CD4-positive, alpha-beta T cell treated with Interleukin-15 for 4 hours (primary cell): Measurements from ENCODE around the gene LHFPL3.
"Not testable (repeated sequence)": the region's sequence is repeated elsewhere in the genome, so short reads cannot be mapped to it uniquely, and the experiment has no call there.

Experiments
- DNase-seq: peaks from one replicate; pipeline ENCODE4 v3.0.0-alpha.2; 2020; ENCODE audit warnings: low spot score

The LHFPL3 gene

GRCh38 chr7:104898434-104898833 is 570.0 kb downstream of the LHFPL3 start:
- no peak for DNase-seq

DNA sequence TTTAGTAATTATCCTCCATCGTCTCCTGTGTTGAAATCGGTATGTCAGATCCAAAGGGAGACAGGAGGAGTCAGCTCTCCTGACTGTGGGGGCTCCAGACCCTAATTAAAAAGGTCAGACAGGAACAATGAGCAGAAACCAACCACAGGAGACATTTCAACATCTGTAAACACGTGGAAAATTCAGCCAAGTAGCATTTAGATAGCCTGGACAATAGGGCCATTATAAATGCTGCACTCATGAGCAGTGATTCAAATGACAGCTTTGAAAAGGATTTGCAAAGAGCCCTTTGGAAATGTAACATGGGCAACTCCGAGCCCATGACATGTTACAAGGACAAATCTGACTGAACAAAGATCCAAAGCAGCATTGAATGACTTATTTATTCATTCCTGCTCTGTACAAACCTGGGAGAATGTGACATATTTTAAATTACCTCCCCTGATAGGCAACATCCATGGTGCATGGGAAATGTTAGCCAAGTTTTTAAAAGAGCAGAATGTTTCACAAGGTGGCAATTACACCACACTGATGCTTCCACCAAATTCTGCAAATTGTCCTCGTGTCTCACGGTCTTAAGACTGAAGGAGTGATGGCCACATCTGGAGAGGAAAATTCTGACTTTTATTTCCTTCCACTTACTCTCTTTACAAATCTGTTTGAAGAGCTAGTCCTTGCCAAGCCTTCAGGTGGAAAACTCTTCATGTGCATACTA is 572.3 kb downstream of the LHFPL3 start:
- DNase-seq, result no peak

GRCh38 chr7:104901240-104901619 is 572.8 kb downstream of the LHFPL3 start:
- DNase-seq, result no peak

DNA sequence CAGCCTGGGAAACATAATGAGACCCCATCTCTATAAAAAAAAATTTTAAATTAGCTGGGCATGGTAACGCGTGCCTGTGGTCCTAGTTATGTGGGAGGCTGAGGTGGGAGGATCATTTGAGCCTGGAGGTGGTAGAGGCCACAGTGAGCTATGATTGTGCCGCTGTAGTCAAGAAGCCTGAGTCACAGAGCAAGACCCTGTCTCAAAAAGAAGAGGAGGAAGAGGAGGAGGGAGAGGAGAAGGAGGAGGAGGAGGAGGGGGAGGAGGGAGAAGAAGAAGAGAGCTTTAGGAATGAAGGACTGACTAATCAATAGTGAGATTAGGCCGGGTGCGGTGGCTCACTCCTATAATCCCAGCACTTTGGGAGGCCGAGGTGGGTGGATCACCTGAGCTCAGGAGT is 573.8 kb downstream of the LHFPL3 start:
- DNase-seq, result no peak

GRCh38 chr7:104903044-104903443 is 574.6 kb downstream of the LHFPL3 start:
- DNase-seq, result no peak

GRCh38 chr7:104903846-104904245 is 575.4 kb downstream of the LHFPL3 start:
- DNase-seq, result no peak

- DNase-seq, result no peak
Observed at GRCh38 chr7:104906032-104906431, 577.6 kb downstream of the LHFPL3 start.

- DNase-seq, result no peak
Observed at GRCh38 chr7:104906556-104906955, 578.2 kb downstream of the LHFPL3 start.

DNA sequence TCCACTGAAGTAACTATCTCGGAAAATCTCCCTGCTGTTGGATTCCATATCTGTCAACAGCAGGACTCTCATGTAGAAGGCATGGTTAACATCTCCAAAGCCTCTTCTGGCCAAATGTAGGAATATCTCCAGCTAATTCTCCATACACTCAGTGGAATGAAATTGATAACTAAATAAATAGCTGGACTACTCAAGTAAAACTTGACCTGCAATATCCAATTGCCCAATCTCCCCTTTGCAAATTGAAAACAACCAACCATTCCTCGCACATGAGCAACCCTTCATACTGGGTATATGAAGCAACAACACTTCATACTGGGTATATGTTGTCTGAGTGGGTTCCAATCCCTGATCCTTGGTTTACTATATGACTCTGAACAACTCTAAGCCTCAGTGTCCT is 580.2 kb downstream of the LHFPL3 start:
- no peak for DNase-seq

- no peak for DNase-seq
Observed at GRCh38 chr7:104909096-104909495, 580.7 kb downstream of the LHFPL3 start.

DNA sequence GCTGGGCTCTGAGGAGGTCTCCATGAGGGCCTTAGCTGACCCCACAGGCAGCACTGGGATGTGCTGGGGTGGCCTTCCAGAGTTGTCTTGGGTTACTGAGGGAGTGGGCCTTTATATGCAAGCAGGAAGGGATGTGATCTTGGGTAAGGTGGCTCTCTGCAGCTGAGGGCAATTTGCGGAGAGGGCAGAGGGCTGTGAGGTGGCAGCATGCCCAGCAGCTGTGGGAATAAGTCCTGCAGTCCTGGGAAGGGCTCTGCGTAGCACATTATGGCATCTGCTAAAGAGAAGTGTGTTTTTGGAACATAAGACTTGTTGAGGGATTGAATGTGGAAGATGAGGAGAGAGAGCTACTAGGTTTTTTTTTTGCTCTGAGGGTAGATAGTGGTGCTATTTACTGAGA is 586.0 kb downstream of the LHFPL3 start:
- DNase-seq, result no peak

DNA sequence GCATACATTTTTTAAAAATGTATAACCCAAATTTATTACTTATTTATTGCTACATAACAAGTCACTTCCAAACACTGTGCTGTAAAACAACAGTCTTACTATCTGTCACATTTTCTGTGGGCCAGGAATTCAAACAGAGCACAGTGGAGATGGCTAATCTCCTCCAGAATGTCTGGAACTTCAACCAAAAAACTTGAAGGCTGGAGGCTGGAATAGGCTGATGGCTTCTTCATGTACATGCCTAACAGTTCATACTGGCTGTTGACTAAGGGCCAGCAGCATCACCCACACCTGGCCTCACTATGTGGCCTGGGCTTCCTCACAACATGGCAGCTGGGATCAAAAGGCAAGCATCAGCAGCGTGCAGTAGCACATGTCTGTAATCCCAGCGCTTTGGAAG is 593.2 kb downstream of the LHFPL3 start:
- DNase-seq, result no peak

DNA sequence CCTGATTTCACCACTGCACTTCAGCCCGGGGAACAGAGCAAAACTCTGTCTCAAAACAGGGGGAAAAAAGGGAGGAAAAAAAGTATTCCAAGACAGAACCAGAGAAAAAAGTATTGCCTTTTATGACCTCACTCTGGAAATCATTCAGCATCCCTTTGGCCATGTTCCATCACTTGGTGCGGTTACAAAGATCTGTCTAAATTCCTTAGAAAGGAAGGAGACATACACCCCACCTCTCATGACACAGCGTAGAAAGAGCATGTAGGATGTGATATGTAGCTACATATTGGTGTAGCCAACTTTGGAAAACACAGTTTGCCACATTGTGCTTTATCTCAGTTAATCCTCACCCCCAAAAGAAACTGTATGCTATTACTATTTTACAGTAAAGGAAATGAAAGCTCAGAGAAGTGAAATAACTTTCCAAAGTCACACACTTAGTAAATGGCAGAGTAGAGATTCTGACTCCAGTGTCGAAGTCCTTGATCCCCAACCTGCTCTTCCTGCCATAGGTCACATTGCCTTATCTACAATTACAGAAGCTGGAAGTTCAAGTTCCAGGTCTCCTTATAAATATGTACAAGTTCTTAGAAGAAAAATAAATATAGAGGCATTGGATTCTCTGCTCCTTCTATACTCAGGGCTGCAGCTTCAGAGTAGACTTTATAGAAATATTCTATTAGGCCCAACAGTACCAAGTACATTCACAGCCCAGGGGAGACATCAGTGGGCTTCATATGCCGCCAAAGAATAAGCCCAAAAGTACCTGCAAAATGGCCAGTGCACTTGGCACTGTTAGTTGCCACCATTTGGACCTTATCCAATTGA is 594.0 kb downstream of the LHFPL3 start:
- no peak for DNase-seq

DNA sequence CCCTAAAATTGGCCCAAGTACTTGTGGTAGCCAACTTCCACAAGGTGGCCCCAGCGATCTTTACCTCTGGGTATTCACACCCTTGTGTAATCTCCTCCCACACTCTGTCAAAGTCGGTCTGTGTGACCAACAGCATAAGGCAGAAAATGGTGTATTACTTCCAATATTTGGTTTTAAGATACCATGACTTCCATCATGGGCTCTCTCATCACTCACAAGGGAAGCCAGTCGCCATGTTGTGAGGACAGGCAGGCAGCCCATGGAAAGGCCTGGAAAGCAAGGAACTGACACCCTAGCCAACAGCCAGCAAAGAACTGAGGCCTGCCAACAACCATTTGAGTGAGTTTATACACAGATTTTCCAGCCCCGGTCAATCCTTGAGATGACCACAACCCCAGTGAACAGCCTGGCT is 594.6 kb downstream of the LHFPL3 start:
- DNase-seq, result peak; percentile 80

DNA sequence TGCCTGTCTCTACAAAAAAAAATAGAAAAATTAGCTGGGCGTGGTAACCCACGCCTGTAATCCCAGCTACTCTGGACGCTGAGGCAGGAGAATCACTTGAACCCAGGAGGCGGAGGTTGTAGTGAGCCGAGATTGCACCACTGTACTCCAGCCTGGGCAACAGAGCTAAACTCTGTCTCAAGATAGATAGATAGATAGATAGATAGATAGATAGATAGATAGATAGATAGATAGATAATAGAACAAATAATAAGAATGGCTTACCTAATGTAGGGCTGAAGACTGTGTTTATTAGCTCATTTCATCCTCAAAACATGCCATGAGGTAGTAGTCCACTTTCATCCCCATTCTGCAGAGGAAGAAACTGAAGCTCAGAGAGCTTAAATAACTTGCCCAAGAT is 597.8 kb downstream of the LHFPL3 start:
- DNase-seq, result not testable (repeated sequence)

- DNase-seq, result no peak
Observed at GRCh38 chr7:104926601-104927041, 598.2 kb downstream of the LHFPL3 start.

- DNase-seq, result no peak
Observed at GRCh38 chr7:104927055-104927454, 598.7 kb downstream of the LHFPL3 start.

DNA sequence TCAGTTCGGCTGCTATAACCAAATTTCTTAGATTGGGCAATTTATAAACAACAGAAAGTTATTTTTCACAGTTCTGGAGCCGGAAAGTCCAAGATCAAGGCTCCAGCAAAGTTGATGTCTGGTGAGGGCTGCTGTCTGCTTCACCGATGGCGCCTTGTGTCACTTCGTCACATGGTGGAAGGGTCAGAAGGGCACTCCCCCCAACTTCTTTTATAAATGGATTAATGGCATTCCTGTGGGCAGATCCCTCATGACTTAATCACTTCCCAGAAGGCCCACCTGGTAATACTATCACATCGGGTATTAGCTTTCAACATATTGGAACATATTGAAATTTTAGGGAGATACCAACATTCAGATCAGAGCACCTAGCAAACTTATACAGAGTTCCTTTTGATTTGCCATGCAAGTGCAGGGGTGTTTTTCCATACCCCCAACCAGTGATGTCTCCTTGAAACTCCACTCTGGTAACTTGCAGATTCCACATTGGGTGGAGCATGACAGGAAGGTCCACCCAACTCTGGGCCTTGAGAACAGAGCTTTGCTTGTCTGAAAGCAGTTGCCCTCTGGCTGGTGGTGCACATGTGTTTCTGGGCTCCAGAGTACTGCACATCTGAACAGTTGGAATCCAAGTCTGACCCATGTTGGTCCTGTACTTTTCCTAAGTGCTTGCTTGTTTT is 600.5 kb downstream of the LHFPL3 start:
- no peak for DNase-seq

DNA sequence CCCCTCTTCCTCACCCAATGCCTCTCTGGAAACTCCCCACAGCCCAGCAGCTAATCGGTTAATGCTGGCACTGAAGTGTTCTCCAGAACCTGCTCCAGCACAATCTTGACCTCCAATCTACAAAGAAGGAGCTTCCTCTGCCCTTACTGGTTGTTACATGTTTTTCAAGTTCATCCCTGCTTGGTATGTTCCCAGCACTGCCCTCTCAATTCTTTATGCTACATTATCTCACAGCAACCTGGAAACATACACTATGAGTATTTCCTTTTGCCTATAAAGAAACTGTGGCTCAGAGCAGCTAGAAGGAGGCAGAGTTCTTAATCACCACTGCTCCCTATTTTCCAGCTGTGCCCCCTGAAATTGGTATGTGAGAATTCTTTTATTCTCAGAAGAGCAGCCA is 601.5 kb downstream of the LHFPL3 start:
- no peak for DNase-seq

GRCh38 chr7:104931181-104931781 is 602.9 kb downstream of the LHFPL3 start:
- DNase-seq, result no peak

- DNase-seq, result no peak
Observed at GRCh38 chr7:104933022-104933421, 604.6 kb downstream of the LHFPL3 start.

GRCh38 chr7:104933521-104933988 is 605.2 kb downstream of the LHFPL3 start:
- no peak for DNase-seq
